ENCODE data around the gene NYAP1.
"Not testable (repeated sequence)": the region's sequence is repeated elsewhere in the genome, so short reads cannot be mapped to it uniquely, and the experiment has no call there.

Gene NYAP1

DNA sequence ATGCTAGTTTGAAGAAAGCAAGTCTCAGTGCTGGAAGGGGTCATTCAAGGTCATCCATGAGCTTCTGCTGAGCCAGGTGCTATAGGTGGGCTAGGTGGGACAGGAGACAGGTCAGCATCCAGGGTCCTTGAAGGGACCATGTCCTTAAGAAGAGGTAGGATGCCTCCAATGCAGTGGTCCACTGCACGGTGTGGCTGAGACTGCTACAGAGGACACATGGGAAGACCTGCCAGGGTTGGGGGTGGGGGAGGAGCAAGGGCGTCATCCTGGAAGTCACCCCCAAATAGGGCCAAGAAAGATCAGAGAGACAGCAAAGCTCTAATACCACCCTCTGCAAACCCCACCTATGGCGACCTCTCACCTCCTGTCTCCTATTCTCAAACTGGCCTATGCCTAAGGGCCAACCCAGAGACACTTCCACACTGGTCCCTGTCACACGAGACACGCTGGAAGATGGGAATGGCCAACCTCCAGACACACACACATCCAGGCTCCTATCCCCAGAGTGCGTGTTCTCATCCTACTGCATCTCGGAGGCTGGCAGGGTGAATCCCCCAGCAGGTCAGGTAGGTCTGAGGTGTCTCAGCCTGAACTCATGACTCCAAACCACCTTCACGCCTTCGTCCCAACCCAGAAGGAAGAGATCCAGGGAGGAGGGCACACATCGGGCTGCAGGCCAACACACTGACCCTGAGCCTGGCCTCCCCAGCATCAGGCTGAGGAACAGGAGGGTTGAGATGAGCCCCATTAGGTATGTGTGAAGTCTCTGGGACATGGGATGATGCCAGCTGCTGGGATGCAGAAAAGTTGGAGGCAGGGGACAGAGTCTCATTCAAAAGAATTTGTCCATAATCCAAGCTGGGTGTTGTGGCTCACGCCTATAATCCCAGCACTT is 41.8 kb upstream of the NYAP1 start:
- no peak for TF ChIP-seq CTCF (conservative IDR thresholded peaks at IDR 0.05; ENCODE audit: low read depth, low read length)
- no peak for DNase-seq (ENCODE audit: low read depth)
- H3K4me3 ChIP-seq (ENCODE audit: low read length) = no peak overlapping the region

GRCh38 chr7:100443096-100443840 is 40.5 kb upstream of the NYAP1 start:
- H3K4me3 ChIP-seq (ENCODE audit: low read length) = no peak overlapping the region
- DNase-seq (ENCODE audit: low read depth) = no peak
- no peak for TF ChIP-seq CTCF (conservative IDR thresholded peaks at IDR 0.05; ENCODE audit: low read depth, low read length)

DNA sequence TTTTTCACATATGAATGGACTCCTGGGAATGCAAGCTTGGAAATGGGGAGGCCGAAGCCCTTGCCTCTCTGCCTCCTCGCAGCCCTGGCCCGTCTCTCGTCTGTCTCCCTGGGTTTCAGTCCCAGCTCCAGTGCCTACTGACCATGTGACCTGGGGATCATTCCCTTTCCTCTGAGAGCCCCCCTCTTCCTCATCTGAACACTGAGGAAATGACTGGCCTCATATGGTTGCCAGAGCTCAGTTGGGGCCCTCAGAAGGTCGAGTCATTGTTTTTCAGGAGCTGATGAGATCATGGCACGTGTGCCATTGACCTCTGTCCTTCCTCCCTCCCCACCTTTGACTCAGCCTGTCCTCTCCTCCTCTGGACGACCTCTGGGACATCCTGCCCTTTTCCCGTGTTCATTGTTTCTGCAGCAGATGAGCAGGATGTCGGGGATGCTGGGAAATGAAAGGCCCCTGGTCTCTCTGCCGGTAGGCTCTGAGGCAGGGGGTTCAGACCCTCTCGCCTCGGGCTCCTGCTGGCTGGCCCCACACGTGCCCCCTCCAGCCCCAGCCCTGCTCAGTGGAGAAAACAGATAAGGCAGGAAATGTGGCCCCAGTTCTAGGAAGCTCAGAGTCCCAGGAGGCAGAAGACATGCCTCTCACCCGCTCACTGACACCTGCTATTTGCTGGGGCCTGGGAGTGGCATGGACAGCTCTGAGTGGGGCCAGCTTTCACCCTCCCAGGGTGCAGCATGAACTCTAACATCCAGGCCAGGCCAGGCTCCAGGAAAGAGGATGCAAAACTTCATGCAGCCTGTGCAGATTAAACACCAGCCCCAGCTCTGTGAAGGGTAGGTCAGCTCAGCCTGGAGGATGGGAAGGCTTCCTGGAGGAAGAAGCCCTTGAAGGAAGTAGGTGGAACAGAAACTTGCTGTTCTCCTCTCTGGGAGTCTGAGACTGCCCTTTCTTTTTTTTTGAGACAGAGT is 39.1 kb upstream of the NYAP1 start:
- H3K4me3 ChIP-seq (ENCODE audit: low read length) = no peak overlapping the region
- DNase-seq (ENCODE audit: low read depth) = no peak

GRCh38 chr7:100446040-100446439 is 37.7 kb upstream of the NYAP1 start:
- TF ChIP-seq CTCF (conservative IDR thresholded peaks at IDR 0.05; ENCODE audit: low read depth, low read length) = no peak
- no peak for DNase-seq (ENCODE audit: low read depth)
- no peak overlapping the region for H3K4me3 ChIP-seq (ENCODE audit: low read length)

More for the DNA sequence above, 39.1 kb upstream of the NYAP1 start:
- no peak for TF ChIP-seq CTCF (conservative IDR thresholded peaks at IDR 0.05; ENCODE audit: low read depth, low read length)

GRCh38 chr7:100447363-100447762 is 36.4 kb upstream of the NYAP1 start:
- not testable (repeated sequence) for DNase-seq (ENCODE audit: low read depth); H3K4me3 ChIP-seq (ENCODE audit: low read length)

GRCh38 chr7:100449190-100449795 is 34.4 kb upstream of the NYAP1 start:
- TF ChIP-seq CTCF (conservative IDR thresholded peaks at IDR 0.05; ENCODE audit: low read depth, low read length) = no peak
- no peak overlapping the region for H3K4me3 ChIP-seq (ENCODE audit: low read length)
- no peak for DNase-seq (ENCODE audit: low read depth)
